HCT116 (cell line): ENCODE measurements around the gene CSNK1E. TPM values are rescaled to one million over a fixed set of nuclear protein-coding genes. Genes with fewer than 3 reads are reported as not detected.

Experiments used
- ATAC-seq: fragments of 200-7000 bp; cut with Tn5 transposase; 2 replicates; pipeline ENCODE4 v1.9.1; 2020; ENCODE audit warnings: mild to moderate bottlenecking, moderate library complexity
- BruUV-seq: library from RNA; stranded (reverse); fragments of 400-500 nt; replicated peaks from 2 replicates; lab custom pipeline; 2021; lab: Mats Ljungman, UMichigan
- CTCF ChIA-PET: fragments of 300-600 bp; sonication (Branson Sonifier 250); formaldehyde crosslinking; loops from one replicate; lab custom pipeline; 2021; ENCODE audit warnings: antibody characterized with exemption; lab: Charles Lee
- POLR2A ChIA-PET: fragments of 300-600, 350-600 bp; sonication (Branson Sonifier 250); formaldehyde crosslinking; loops from one replicate; lab custom pipeline; 2021; ENCODE audit warnings: antibody characterized with exemption; lab: Charles Lee
- RAD21 ChIA-PET, 2 experiments: fragments of 300-600 bp; sonication (Branson Sonifier 250); formaldehyde crosslinking; loops; one replicate each; lab custom pipeline; 2023; ENCODE audit warnings: low total read pairs in 2 of 2; ENCODE audit not compliant: uncharacterized antibody in 2 of 2, unreplicated experiment in 2 of 2, low non-redundant PET in 1 of 2; lab: Charles Lee
- DNase-seq: peaks from one replicate; pipeline ENCODE4 v3.0.0-alpha.2; 2010; ENCODE audit warnings: low read depth, low spot score
- H2AFZ ChIP-seq: fragments of 200-600 bp; shearing (Covaris generic), sonication (generic); 2 replicates; pipeline ENCODE4 v1.6.1; 2017; ENCODE audit warnings: low read depth, mixed run types, mixed read lengths, antibody characterized with exemption, low read length; ENCODE audit not compliant: poor library complexity, severe bottlenecking
- H3K27ac ChIP-seq: 2 replicates; pipeline ENCODE4 v1.5.1; 2012; ENCODE audit warnings: low read depth, low read length
- H3K27me3 ChIP-seq: fragments of 200-600 bp; sonication (generic); 2 replicates; pipeline ENCODE4 v1.6.1; 2016; ENCODE audit warnings: mixed run types, low read length, mixed read lengths; ENCODE audit not compliant: insufficient read depth
- H3K36me3 ChIP-seq, 2 experiments: fragments of 200-500 bp in 1 of 2; fragments of 200-600 bp in 1 of 2; sonication (Bioruptor generic) in 1 of 2; sonication (generic) in 1 of 2; 2 replicates each; pipeline versions ENCODE4 v1.5.1 to v1.6.1; 2014 to 2016; ENCODE audit warnings: low read length in 2 of 2, inconsistent platforms in 1 of 2, mixed read lengths in 1 of 2, mixed run types in 1 of 2; ENCODE audit not compliant: insufficient read depth in 2 of 2, control insufficient read depth in 1 of 2
- H3K4me1 ChIP-seq, 2 experiments: fragments of 200-600 bp in 1 of 2; sonication (generic) in 1 of 2; 2 replicates each; pipeline versions ENCODE4 v1.5.1 to v1.6.1; 2012 to 2017; ENCODE audit warnings: low read length in 2 of 2, inconsistent platforms in 1 of 2, mild to moderate bottlenecking in 1 of 2, mixed read lengths in 1 of 2, mixed run types in 1 of 2, moderate library complexity in 1 of 2; ENCODE audit not compliant: insufficient read depth in 2 of 2, control insufficient read depth in 1 of 2
- H3K4me2 ChIP-seq: fragments of 200-600 bp; sonication (generic); 2 replicates; pipeline ENCODE4 v1.6.1; 2017; ENCODE audit warnings: mixed run types, low read length, mixed read lengths
- H3K4me3 ChIP-seq, 2 experiments: fragments of 200-600 bp in 1 of 2; sonication (generic) in 1 of 2; replicated peaks in 1 of 2; 2 replicates each; pipeline ENCODE4 v1.5.1; 2011 to 2016; ENCODE audit warnings: low read length in 2 of 2, control low read depth in 1 of 2, low read depth in 1 of 2, mild to moderate bottlenecking in 1 of 2, mixed read lengths in 1 of 2, mixed run types in 1 of 2
- H3K79me2 ChIP-seq: fragments of 200-600 bp; sonication (generic); 2 replicates; pipeline ENCODE4 v1.6.1; 2017; ENCODE audit warnings: mild to moderate bottlenecking, mixed run types, low read length, moderate library complexity, mixed read lengths; ENCODE audit not compliant: insufficient read depth
- H3K9ac ChIP-seq: fragments of 200-600 bp; sonication (generic); 2 replicates; pipeline ENCODE4 v1.6.1; 2016; ENCODE audit warnings: low read length, mixed read lengths
- H3K9me2 ChIP-seq: fragments of 200-600 bp; sonication (generic), shearing (Covaris generic); 2 replicates; pipeline ENCODE4 v1.6.1; 2017; ENCODE audit warnings: mixed run types, mild to moderate bottlenecking, moderate library complexity; ENCODE audit not compliant: insufficient read depth
- H3K9me3 ChIP-seq, 2 experiments: fragments of 200-500 bp in 1 of 2; fragments of 200-600 bp in 1 of 2; sonication (Bioruptor generic) in 1 of 2; sonication (generic) in 1 of 2; 2 replicates each; pipeline ENCODE4 v1.6.1; 2014 to 2017; ENCODE audit warnings: low read length in 2 of 2, mixed read lengths in 2 of 2, inconsistent platforms in 1 of 2, low read depth in 1 of 2, mild to moderate bottlenecking in 1 of 2, mixed run types in 1 of 2, moderate library complexity in 1 of 2; ENCODE audit not compliant: control insufficient read depth in 1 of 2, insufficient read depth in 1 of 2
- H4K20me1 ChIP-seq: fragments of 200-600 bp; sonication (generic), shearing (Covaris generic); 2 replicates; pipeline ENCODE4 v1.6.1; 2017; ENCODE audit warnings: mixed run types, mild to moderate bottlenecking, moderate library complexity; ENCODE audit not compliant: insufficient read depth
- CBX3 ChIP-seq: IDR thresholded peaks from 2 replicates; pipeline ENCODE4 v1.6.1; 2012; ENCODE audit warnings: low read depth
- CEBPB ChIP-seq: IDR thresholded peaks from 2 replicates; pipeline ENCODE4 v1.6.1; 2012; ENCODE audit warnings: low read depth
- EZH2phosphoT487 ChIP-seq: fragments of 200-600 bp; IDR thresholded peaks from 2 replicates; pipeline ENCODE4 v1.6.1; 2018; ENCODE audit warnings: antibody characterized with exemption, borderline replicate concordance
- JUND ChIP-seq: IDR thresholded peaks from 2 replicates; pipeline ENCODE4 v1.6.1; 2012
- POLR2A ChIP-seq: IDR thresholded peaks from 2 replicates; pipeline ENCODE4 v1.7.0; 2011; ENCODE audit warnings: borderline replicate concordance; ENCODE audit not compliant: insufficient read depth, insufficient read length; ENCODE audit errors: extremely low read depth
- POLR2AphosphoS5 ChIP-seq: IDR thresholded peaks from 2 replicates; pipeline ENCODE4 v1.6.1; 2011; ENCODE audit warnings: mild to moderate bottlenecking, low read depth, low read length, moderate library complexity
- RAD21 ChIP-seq: IDR thresholded peaks from 2 replicates; pipeline ENCODE4 v1.6.1; 2012; ENCODE audit warnings: low read depth, mild to moderate bottlenecking
- SIN3A ChIP-seq: IDR thresholded peaks from 2 replicates; pipeline ENCODE4 v1.6.1; 2012; ENCODE audit warnings: low read depth
- SP1 ChIP-seq: IDR thresholded peaks from 2 replicates; pipeline ENCODE4 v1.6.1; 2012; ENCODE audit warnings: low read depth
- TCF7L2 ChIP-seq: IDR thresholded peaks from 2 replicates; pipeline ENCODE4 v1.7.0; 2011; ENCODE audit warnings: borderline replicate concordance, inconsistent platforms; ENCODE audit not compliant: insufficient read depth, insufficient read length; ENCODE audit errors: extremely low read depth
- ZFX ChIP-seq: fragments of 450-650 bp; IDR thresholded peaks from 2 replicates; pipeline ENCODE4 v1.6.1; 2017
- intact Hi-C: fragments of 100-400 bp; cut with micrococcal nuclease; formaldehyde crosslinking; loops from 2 replicates; pipeline ENCODE4 v1.10.0; 2022
- total RNA-seq: library from RNA; stranded (reverse); gene quantifications from one replicate; pipeline ENCODE4 v1.2.1, GENCODE V29; 2021; ENCODE audit not compliant: unreplicated experiment
- TF ChIP-seq, protein P1 (sequence below): IDR thresholded peaks from 2 replicates; pipeline ENCODE4 v1.6.1; 2012; ENCODE audit warnings: low read depth
- TF ChIP-seq, protein P2 (sequence below): IDR thresholded peaks from 2 replicates; pipeline ENCODE4 v1.6.1; 2012
- TF ChIP-seq, protein P3 (sequence below), 3 experiments: fragments of 200-600 bp in 1 of 3; sonication (generic) in 1 of 3; IDR thresholded peaks in 2 of 3; conservative IDR thresholded peaks in 1 of 3; 2 replicates each; pipeline ENCODE4 v1.5.1; 2012 to 2017; ENCODE audit warnings: low read depth in 2 of 3, low read length in 2 of 3, antibody characterized with exemption in 1 of 3, borderline replicate concordance in 1 of 3, control low read depth in 1 of 3, mild to moderate bottlenecking in 1 of 3, mixed read lengths in 1 of 3, mixed run types in 1 of 3, moderate library complexity in 1 of 3; ENCODE audit not compliant: insufficient read depth in 1 of 3
- TF ChIP-seq, protein P4 (sequence below): IDR thresholded peaks from 2 replicates; pipeline ENCODE4 v1.6.1; 2012

The CSNK1E gene
- total RNA-seq, 1 experiment from 2014 or later = 190 TPM

DNA sequence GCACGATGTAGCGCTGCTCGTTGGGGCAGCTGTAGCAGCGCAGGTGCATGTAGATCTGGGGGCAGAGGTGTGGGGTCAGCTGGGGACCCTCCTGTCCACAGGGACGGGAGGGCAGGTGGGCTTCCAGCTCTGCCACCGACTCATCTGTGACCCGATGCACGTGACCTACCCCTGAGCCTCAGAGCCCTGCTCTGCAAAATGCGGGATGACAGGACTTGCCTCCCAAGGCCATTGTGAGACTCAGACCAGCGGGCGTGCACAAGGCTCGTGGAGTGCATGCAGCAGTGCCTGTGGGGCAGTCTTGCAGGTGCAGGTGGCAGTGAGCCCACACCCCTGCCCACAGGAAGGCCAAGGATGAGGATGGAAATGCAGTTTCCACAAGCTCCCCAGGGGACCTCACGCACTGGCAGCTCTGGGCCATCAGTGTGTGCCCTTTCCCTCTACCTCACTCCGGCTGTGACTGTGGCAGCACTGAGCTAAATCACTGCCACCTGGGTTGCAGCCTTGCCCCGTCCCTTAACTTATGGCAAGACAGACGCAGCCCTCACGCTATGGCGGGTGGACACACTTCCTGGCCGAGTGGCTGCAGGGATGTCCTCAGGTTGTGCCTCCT lies 71.1 kb downstream of the CSNK1E start:
- CTCF ChIA-PET = no interaction called here
- no TSS peak for BruUV-seq
- POLR2A ChIA-PET = no interaction called here
- TF ChIP-seq TCF7L2 = no peak
- no peak for TF ChIP-seq EZH2phosphoT487
- RAD21 ChIA-PET = no interaction called here
- intact Hi-C loops = no loop called here
- H3K9me3 ChIP-seq = peaks cover 0 to 6% of the 10 kb centered on the region in 2 experiments; a peak in 1 of 4 replicates
- H3K36me3 ChIP-seq = peaks cover 0 to 3% of the 10 kb centered on the region in 2 experiments; a peak in 2 of 4 replicates
- H3K9me2 ChIP-seq = no peaks in the 10 kb centered on the region
- H3K27me3 ChIP-seq = no peaks in the 10 kb centered on the region
- no peak for DNase-seq
- H2AFZ ChIP-seq = no peak overlapping the region
- H3K4me3 ChIP-seq = no peak overlapping the region
- peaks cover 3 to 7% of the 10 kb centered on the region in 2 experiments for H3K4me1 ChIP-seq
- H3K4me2 ChIP-seq = no peak overlapping the region
- ATAC-seq = no peak
- no peaks in the 10 kb centered on the region for H4K20me1 ChIP-seq
- H3K9ac ChIP-seq = no peak overlapping the region
- no peak overlapping the region for H3K27ac ChIP-seq
- H3K79me2 ChIP-seq = peaks cover 22% of the 10 kb centered on the region

DNA sequence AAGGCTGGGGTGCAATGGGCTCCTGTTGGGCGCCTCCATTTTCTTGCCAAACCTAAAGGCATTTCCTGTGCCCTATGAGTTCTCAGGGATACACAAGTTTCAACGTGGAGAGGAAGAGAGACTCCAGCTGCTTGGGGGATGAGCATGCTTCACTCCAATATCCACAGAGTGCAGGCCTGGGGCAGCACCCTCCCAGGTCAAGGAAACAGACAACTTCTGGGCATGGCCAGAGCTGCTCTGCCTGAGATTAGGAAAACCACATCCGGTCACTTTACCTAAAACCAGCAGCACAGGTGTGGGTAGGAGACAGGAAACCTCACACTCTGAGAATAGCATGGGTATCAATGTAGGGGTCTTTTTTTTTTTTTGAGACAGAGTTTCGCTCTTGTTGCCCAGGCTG lies 73.1 kb downstream of the CSNK1E start:
- Histone ChIP-seq H4K20me1 (no peaks in the 10 kb centered on the region), H3K9me2 (no peaks in the 10 kb centered on the region), H3K36me3 (peaks cover 0 to 3% of the 10 kb centered on the region in 2 experiments; a peak in 1 of 4 replicates), H3K4me3 (no peak overlapping the region), H3K9me3 (no peaks in the 10 kb centered on the region), H3K4me2 (no peak overlapping the region), H3K79me2 (peaks cover 9% of the 10 kb centered on the region; the same call in 1 of the 2 replicates), H3K27ac (no peak overlapping the region), H3K27me3 (no peaks in the 10 kb centered on the region), H3K9ac (no peak overlapping the region), H3K4me1 (peaks cover 23 to 27% of the 10 kb centered on the region in 2 experiments), H2AFZ (no peak overlapping the region)
- RAD21 ChIA-PET = interaction anchor here in 1 of 2 experiments (0.6 kb wide), 1 partner anchor 12 kb away, joined by 3 read pairs; no protein-coding TSS in a partner anchor
- POLR2A ChIA-PET = no interaction called here
- ATAC-seq = no peak
- CTCF ChIA-PET = no interaction called here
- DNase-seq = no peak
- intact Hi-C loops = no loop called here
- BruUV-seq = no TSS peak
- no peak for TF ChIP-seq CEBPB
- no peak for TF ChIP-seq POLR2A
- no peak for TF ChIP-seq RAD21
- no peak for TF ChIP-seq SIN3A
- no peak for TF ChIP-seq TCF7L2
- no peak for TF ChIP-seq ZFX
- TF ChIP-seq EZH2phosphoT487 = no peak
- TF ChIP-seq, protein P1, sequence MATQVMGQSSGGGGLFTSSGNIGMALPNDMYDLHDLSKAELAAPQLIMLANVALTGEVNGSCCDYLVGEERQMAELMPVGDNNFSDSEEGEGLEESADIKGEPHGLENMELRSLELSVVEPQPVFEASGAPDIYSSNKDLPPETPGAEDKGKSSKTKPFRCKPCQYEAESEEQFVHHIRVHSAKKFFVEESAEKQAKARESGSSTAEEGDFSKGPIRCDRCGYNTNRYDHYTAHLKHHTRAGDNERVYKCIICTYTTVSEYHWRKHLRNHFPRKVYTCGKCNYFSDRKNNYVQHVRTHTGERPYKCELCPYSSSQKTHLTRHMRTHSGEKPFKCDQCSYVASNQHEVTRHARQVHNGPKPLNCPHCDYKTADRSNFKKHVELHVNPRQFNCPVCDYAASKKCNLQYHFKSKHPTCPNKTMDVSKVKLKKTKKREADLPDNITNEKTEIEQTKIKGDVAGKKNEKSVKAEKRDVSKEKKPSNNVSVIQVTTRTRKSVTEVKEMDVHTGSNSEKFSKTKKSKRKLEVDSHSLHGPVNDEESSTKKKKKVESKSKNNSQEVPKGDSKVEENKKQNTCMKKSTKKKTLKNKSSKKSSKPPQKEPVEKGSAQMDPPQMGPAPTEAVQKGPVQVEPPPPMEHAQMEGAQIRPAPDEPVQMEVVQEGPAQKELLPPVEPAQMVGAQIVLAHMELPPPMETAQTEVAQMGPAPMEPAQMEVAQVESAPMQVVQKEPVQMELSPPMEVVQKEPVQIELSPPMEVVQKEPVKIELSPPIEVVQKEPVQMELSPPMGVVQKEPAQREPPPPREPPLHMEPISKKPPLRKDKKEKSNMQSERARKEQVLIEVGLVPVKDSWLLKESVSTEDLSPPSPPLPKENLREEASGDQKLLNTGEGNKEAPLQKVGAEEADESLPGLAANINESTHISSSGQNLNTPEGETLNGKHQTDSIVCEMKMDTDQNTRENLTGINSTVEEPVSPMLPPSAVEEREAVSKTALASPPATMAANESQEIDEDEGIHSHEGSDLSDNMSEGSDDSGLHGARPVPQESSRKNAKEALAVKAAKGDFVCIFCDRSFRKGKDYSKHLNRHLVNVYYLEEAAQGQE = no peak
- TF ChIP-seq CBX3 = no peak
- TF ChIP-seq, protein P2, sequence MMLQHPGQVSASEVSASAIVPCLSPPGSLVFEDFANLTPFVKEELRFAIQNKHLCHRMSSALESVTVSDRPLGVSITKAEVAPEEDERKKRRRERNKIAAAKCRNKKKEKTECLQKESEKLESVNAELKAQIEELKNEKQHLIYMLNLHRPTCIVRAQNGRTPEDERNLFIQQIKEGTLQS = no peak
- TF ChIP-seq SP1 = no peak
- no peak for TF ChIP-seq JUND
- TF ChIP-seq, protein P3, sequence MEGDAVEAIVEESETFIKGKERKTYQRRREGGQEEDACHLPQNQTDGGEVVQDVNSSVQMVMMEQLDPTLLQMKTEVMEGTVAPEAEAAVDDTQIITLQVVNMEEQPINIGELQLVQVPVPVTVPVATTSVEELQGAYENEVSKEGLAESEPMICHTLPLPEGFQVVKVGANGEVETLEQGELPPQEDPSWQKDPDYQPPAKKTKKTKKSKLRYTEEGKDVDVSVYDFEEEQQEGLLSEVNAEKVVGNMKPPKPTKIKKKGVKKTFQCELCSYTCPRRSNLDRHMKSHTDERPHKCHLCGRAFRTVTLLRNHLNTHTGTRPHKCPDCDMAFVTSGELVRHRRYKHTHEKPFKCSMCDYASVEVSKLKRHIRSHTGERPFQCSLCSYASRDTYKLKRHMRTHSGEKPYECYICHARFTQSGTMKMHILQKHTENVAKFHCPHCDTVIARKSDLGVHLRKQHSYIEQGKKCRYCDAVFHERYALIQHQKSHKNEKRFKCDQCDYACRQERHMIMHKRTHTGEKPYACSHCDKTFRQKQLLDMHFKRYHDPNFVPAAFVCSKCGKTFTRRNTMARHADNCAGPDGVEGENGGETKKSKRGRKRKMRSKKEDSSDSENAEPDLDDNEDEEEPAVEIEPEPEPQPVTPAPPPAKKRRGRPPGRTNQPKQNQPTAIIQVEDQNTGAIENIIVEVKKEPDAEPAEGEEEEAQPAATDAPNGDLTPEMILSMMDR (IDR thresholded peaks at IDR 0.05 in 2 of 3, conservative IDR thresholded peaks at IDR 0.05 in 1 of 3; ENCODE audit: borderline replicate concordance in 1 of 3, insufficient read depth in 1 of 3, low read depth in 2 of 3, low read length in 2 of 3) = no peak
- TF ChIP-seq, protein P4, sequence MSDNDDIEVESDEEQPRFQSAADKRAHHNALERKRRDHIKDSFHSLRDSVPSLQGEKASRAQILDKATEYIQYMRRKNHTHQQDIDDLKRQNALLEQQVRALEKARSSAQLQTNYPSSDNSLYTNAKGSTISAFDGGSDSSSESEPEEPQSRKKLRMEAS = no peak
- TF ChIP-seq POLR2AphosphoS5 = no peak
